Middle frontal gyrus (tissue), 1 donor: ENCODE results near the gene DDR1.
"Not testable (repeated sequence)": the region's sequence is repeated elsewhere in the genome, so short reads cannot be mapped to it uniquely, and the experiment has no call there.

Experiments
- DNase-seq: peaks from one replicate; pipeline ENCODE4 v3.0.0-alpha.2; 2015; ENCODE audit warnings: low spot score; ENCODE audit errors: extremely low spot score

DDR1 gene

DNA sequence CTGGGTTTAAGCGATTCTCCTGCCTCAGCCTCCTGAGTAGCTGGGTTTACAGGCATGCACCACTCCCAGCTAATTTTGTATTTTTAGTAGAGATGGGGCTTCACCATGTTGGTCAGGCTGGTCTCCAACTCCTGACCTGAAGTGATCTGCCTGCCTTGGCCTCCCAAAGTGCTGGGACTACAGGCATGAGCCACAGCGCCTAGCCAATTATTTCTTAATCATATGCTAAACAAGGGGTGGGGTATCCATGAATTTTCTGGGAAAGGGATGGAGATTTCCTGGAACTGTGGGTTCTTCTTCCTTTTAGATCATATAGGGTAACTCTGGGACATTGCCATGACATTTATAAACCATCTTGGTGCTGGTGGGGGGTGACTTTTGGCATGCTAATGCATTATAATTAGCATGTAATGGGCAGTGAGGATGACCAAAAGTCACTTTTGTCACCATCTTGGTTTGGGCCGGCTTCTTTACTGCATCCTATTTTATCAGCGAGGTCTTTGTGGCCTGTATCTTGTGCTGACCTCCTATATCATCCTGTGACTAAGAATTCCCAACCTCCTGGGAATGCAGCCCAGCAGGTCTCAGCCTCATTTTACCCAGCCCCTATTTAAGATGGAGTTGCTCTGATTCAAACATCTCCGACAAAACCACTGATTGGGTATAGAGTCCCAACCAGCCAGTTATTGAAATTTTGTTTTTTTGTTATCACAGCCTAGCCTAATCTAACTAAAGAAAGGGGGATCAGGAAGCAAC is 29.9 kb upstream of the DDR1 start:
- no peak for DNase-seq

DNA sequence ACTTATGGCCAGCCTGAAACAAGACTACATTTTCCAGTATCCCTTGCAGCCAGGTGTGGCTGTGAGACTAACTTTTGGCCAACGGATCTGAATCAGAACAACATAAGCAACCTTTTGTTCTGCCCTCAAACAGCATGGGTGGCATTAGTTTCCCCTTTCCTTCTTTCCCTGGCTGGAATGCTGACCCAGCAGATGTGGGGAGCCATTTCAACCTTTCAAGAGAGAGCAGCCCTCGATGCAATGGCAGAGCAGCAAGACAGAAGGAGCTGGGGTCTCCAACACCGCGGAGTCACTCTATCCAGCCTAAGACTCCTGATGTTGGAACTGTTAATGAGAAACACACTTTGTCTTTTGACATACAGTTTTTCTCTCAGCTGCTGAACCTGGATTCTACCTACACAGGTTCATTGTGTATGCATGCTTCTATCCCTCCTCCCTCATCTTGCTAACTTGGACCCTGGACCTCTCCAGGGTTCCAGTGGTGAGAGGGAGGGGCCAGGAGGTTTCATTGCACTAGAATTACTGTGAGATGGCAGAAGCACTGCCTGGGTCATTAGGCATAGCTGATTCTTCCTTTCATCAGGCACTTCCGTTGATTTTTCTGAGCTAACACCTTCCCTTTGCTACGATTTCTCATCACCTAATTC is 28.8 kb upstream of the DDR1 start:
- no peak for DNase-seq

- no peak for DNase-seq
These were observed 27.2 kb upstream of the DDR1 start for GRCh38 chr6:30857112-30857511.

DNA sequence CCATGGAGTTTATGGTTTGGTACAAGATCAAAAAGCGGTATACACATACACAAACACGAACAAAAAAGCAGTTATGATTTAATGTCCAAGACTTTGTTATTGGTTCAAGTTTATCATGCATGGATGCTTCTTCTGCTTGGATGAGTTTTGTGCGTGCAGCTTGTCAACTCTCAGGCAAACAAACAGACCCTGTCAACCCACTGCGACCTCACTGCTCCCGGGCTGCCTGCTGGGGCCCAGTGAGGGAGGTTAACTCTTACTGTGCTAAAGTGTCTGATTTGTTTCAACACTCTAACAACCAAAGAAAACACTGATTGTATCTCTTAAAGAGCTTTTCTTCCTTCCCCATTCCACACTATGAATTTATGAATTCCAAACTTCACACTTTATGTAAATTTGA is 26.8 kb upstream of the DDR1 start:
- DNase-seq, result no peak

- not testable (repeated sequence) for DNase-seq
These were observed 24.6 kb upstream of the DDR1 start for GRCh38 chr6:30859726-30860125.

DNA sequence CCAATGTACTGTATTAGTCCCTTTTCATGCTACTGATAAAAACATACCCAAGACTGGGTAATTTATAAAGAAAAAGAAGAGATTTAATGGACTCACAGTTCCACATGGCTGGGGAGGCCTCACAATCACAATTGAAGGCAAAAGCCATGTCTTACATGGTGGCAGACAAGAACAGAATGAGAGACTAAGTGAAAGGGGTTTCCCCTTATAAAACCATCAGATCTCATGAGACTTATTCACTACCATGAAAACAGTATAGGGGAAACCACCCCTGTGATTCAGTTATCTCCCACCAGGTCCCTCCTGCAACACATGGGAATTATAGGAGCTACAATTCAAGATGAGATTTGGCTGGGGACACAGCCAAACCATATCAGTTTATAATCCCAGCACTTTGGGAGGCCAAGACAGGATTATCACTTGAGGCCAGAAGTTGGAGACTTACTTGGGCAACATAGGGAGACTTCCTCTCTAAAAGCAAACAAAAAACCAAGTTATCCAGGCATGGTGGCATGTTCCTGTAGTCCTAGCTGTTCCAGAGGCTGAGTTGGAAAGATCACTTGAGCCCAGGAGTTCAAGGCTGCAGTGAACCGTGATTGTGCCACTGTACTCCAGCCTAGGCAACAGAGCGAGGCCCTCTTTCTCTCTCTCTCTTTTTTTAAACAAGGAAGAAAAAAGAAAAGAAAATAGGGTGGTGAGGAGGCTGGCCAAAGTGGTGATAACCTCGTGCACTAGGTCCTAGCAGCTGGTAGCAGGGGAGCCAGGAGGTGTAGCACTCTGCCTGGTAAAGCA is 22.9 kb upstream of the DDR1 start:
- no peak for DNase-seq

GRCh38 chr6:30862156-30862875 is 22.0 kb upstream of the DDR1 start:
- DNase-seq, result no peak

GRCh38 chr6:30864325-30864724 is 20.0 kb upstream of the DDR1 start:
- no peak for DNase-seq

DNA sequence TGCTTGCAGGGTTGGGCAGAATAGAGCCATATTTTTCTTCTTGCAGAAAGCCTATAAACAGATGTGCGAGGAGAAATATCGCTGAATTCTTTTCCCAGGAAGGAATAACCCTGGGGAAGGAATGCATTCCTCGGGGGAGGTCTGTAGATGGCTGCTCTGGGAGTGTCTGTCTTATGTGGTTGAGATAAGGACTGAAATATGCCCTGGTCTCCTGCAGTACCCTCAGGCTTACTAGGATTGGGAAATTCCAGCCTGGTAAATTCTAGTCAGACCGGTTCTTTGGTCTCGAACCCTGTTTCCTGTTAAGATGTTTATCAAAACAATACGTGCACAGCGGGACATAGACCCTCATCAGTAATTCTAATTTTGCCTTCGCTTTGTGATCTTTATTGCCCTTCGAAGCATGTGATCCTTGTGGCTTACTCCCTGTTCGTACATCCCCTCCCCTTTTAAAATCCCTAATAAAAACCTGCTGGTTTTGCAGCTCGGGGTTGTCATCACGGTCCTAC is 15.0 kb upstream of the DDR1 start:
- not testable (repeated sequence) for DNase-seq

- DNase-seq, result no peak
These were observed 13.8 kb upstream of the DDR1 start for GRCh38 chr6:30870546-30870945.

GRCh38 chr6:30871592-30872183 is 12.6 kb upstream of the DDR1 start:
- DNase-seq, result no peak

GRCh38 chr6:30873137-30873640 is 11.1 kb upstream of the DDR1 start:
- no peak for DNase-seq

DNA sequence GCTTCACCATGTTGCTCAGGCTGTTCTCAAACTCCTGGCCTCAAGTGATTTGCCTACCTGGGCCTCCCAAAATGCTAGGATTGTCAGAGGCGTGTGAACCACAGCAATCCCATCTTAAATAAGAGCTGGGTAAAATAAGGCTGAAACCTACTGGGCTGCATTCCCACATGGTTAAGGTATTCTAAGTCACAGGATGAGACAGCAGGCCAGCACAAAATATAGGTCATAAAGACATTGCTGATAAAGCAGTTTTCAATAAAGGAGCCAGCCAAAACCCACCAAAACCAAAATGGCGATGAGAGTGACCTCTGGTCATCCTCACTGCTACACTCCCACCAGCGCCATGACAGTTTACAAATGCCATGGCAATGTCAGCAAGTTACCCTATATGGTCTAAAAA is 10.5 kb upstream of the DDR1 start:
- not testable (repeated sequence) for DNase-seq

DNA sequence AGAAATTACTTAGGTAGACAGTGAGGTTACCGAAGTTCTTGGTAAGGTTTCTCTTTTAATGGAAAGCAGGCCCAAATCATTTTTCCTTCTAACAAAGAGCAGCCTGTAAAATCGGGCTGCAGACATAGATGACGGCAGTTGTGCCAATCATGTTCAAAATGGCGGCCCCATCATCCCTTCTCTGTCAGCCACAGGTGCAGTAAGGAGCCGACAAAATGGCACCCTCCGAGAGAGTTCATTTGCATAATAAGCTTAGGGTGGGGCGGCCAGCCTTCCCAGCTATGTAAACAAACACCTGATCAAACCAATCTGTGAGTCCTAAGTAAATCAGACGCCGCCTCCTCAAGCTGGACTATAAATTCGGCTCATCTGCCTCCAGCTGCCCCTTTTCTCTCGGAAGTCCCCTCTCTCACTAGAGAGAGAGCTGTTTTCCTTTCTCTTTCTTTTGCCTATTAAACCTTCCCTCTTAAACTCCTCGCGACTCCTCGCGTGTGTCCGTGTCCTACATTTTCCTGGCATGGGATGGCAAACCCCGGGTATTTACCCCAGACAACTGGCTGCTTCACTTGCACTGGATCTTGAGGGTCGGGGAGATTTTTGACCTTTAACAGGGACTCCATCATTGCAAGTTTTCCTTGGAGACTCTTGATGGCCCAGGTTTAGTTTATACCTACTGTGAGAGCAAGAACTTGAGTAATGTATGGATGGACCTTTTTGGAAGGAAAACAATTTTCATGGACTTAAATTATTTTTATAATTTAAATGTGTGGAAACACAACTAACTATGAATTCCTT is 8.9 kb upstream of the DDR1 start:
- no peak for DNase-seq

- no peak for DNase-seq
These were observed 8.1 kb upstream of the DDR1 start for GRCh38 chr6:30876039-30876730.

GRCh38 chr6:30877419-30878262 is 6.7 kb upstream of the DDR1 start:
- peak; percentile 81 for DNase-seq

GRCh38 chr6:30879684-30880427 is 4.5 kb upstream of the DDR1 start:
- DNase-seq, result no peak
